DOHH2 (cell line): ENCODE data around the gene ARID4A.

Experiments
- CTCF ChIP-seq: fragments of 200-600 bp; sonication (generic); IDR thresholded peaks from one replicate; pipeline ENCODE4 v1.5.1; 2014; ENCODE audit warnings: antibody characterized with exemption, mild to moderate bottlenecking, low read depth, low read length; ENCODE audit not compliant: poor library complexity, severe bottlenecking
- EZH2phosphoT487 ChIP-seq: fragments of 200-600 bp; sonication (generic); IDR thresholded peaks from 2 replicates; pipeline ENCODE4 v1.6.1; 2017; ENCODE audit warnings: borderline replicate concordance, mild to moderate bottlenecking, antibody characterized with exemption, low read length, moderate library complexity, mixed read lengths

- no peak for TF ChIP-seq CTCF
- no peak for TF ChIP-seq EZH2phosphoT487
Observed at GRCh38 chr14:58305730-58306129, 7.4 kb downstream of the ARID4A start.
